Left colon (tissue), 2 donors: ENCODE measurements around the gene NOP9. TPM values are rescaled to one million over a fixed set of nuclear protein-coding genes. Genes with fewer than 3 reads are reported as not detected.
A peak's percentile ranks its signal among the peaks of the same experiment; 100 is the strongest.

ENCODE experiments used
- ATAC-seq: fragments of 200-7000 bp; cut with Tn5 transposase; one replicate; pipeline ENCODE4 v1.9.1; 2020; ENCODE audit warnings: mild to moderate bottlenecking, moderate library complexity
- DNase-seq, 2 donors: peaks; one replicate each; pipeline ENCODE4 v3.0.0-alpha.2; 2020
- intact Hi-C, 2 donors: fragments of 100-400 bp; cut with DNase I in 1 of 2; cut with micrococcal nuclease in 1 of 2; formaldehyde crosslinking; loops; one replicate each; pipeline versions ENCODE4 v1.11.2 to v1.14.0; 2022; cut with DNase I, micrococcal nuclease
- total RNA-seq, 2 donors: library from RNA; stranded (reverse); fragmentation: NEBNext Ultra II Directional; extraction: Animal tissue kit (Norgen Biotek cat#: 25700); gene quantifications; one replicate each; pipeline ENCODE4 v1.2.1, GENCODE V29; 2021
- donor health status: DM: no; HTN: no; CAD: no.
- donor health status: DM: yes; HTN: yes; CAD: no.

Gene NOP9
- total RNA-seq, 2 donors from 2014 or later, result 24.4 to 26.0 TPM

GRCh38 chr14:24278424-24278823, 21.2 kb upstream of the NOP9 start:
- ATAC-seq (no peak), DNase-seq (no peak)
- intact Hi-C loops, result no loop called here

GRCh38 chr14:24279301-24280186, 20.1 kb upstream of the NOP9 start:
- intact Hi-C loops, result no loop called here

GRCh38 chr14:24280797-24281460, 18.7 kb upstream of the NOP9 start:
- no peak for DNase-seq
- intact Hi-C loops, result no loop called here
- ATAC-seq, result no peak

More at GRCh38 chr14:24279301-24280186, 20.1 kb upstream of the NOP9 start:
- ATAC-seq, result peak; percentile 21
- no peak for DNase-seq

- intact Hi-C loops, result no loop called here
- no peak for ATAC-seq
These were observed 18.0 kb upstream of the NOP9 start for GRCh38 chr14:24281636-24282035.

GRCh38 chr14:24282736-24283135, 16.9 kb upstream of the NOP9 start:
- intact Hi-C loops, result no loop called here

More at GRCh38 chr14:24281636-24282035, 18.0 kb upstream of the NOP9 start:
- DNase-seq, result no peak

GRCh38 chr14:24283796-24284460, 15.7 kb upstream of the NOP9 start:
- ATAC-seq (no peak), DNase-seq (no peak)
- intact Hi-C loops, result no loop called here

More at GRCh38 chr14:24282736-24283135, 16.9 kb upstream of the NOP9 start:
- DNase-seq (no peak), ATAC-seq (no peak)

GRCh38 chr14:24284501-24285035, 15.1 kb upstream of the NOP9 start:
- intact Hi-C loops, result no loop called here
- DNase-seq (no peak), ATAC-seq (no peak)

- DNase-seq, result no peak
- no peak for ATAC-seq
- intact Hi-C loops, result no loop called here
These were observed 14.3 kb upstream of the NOP9 start for GRCh38 chr14:24285351-24285750.

- intact Hi-C loops, result no loop called here
- ATAC-seq, result no peak
- no peak for DNase-seq
These were observed 12.7 kb upstream of the NOP9 start for GRCh38 chr14:24286996-24287395.

- intact Hi-C loops, result no loop called here
- ATAC-seq (no peak), DNase-seq (no peak)
These were observed 9.9 kb upstream of the NOP9 start for GRCh38 chr14:24289649-24290280.

GRCh38 chr14:24290746-24291145, 8.9 kb upstream of the NOP9 start:
- ATAC-seq, result no peak
- DNase-seq, result no peak
- intact Hi-C loops, result no loop called here

- no peak for ATAC-seq
- DNase-seq, result no peak
- intact Hi-C loops, result no loop called here
These were observed 8.1 kb upstream of the NOP9 start for GRCh38 chr14:24291446-24292117.

- no peak for DNase-seq
- ATAC-seq, result no peak
- intact Hi-C loops, result no loop called here
These were observed 7.4 kb upstream of the NOP9 start for GRCh38 chr14:24292118-24292807.

GRCh38 chr14:24293525-24293924, 6.1 kb upstream of the NOP9 start:
- intact Hi-C loops, result no loop called here
- no peak for DNase-seq
- no peak for ATAC-seq

- DNase-seq, result peak in 1 of 2 donors; percentile 68
- intact Hi-C loops, result loop anchor here in 1 of 2 donors (5.0 kb wide), 1 partner anchor 54 kb away; the partner anchor contains the start of gene TINF2
- peak; percentile 32 for ATAC-seq
These were observed 3.1 kb upstream of the NOP9 start for GRCh38 chr14:24296341-24297157.

- DNase-seq, result no peak
- peak; percentile 24 for ATAC-seq
- intact Hi-C loops, result loop anchor here in 1 of 2 donors (5.0 kb wide), 1 partner anchor 55 kb away; the partner anchor contains the start of gene TINF2
These were observed 2.3 kb upstream of the NOP9 start for GRCh38 chr14:24297190-24297964.
